NCI-H2171 (cell line): ENCODE data around the gene KCNIP4.

Source experiments
- DNase-seq: peaks from one replicate; lab custom pipeline; 2025; lab: John Stamatoyannopoulos, UW

Gene KCNIP4

DNA sequence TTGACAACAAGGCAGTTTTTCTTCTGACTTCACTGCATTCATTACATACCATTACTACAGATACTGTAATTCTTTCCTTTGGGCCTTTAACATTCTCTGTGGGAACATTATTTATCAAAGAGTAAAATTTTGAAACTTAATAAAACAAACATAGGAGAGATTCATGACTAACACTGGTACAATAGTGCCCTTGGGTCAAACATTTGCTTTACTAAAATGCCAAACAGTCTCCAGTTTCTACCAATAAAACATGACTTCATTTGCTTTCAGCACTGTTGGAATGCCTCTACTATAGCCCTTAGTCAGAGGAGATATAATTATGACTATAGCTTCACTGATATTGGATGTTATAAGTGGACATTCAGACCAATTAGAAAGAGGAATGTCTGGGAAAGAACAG, 766.9 kb downstream of the KCNIP4 start:
- no peak for DNase-seq

DNA sequence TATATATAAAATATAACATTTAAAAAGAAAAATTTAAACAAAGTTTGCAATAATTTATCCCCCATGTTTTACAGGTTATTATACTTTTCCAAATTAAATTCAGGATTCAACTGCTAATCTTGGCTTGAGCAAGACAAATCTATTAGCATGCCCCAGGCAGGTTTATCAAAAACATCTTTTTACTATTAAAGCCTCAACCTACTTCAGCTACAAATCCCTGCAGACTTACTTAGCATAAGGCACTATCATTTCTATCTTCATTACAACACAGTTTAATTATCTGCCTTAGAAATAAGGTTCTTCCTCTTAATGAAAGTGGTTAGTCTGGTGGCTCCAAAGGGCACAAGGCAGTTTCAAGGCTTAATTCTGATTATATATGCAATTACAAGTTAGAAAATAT, 770.7 kb downstream of the KCNIP4 start:
- DNase-seq, result no peak

DNA sequence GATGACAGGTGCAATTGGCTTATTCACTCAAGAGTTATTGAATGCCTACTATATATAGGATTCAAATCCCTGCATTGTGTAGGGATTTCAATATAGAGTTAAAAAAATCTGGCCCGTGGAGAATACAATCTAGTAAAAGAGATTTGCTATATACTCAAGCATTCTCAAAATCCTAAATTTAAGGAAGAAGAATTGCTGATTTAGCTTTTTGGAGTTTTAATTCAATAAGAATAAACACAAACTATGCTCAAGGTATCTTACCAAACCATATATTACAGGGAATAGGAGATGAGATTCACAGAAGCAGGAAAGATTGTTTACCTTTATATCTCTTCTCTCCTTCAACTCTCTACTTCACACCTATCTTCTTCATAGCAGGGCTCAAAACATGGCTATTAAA, 771.5 kb downstream of the KCNIP4 start:
- no peak for DNase-seq

DNA sequence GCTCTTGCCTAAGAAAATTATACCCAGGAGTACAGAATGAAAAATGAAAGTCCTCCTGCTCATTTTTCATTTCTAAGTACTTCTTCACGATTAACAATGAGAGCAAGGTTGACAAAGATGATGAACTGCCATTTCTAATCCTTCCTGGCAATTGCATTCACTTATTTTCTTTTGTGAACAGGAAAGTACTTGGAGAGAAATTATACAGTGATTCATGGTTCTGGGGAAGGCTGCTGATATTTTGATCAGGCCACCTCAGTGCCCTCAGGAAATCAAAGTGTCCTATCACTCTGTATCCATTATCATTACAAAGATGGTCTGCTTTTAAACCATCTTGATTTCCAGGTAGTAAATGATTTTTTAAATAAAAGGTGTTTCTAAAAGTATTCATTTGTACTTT, 780.9 kb downstream of the KCNIP4 start:
- no peak for DNase-seq

DNA sequence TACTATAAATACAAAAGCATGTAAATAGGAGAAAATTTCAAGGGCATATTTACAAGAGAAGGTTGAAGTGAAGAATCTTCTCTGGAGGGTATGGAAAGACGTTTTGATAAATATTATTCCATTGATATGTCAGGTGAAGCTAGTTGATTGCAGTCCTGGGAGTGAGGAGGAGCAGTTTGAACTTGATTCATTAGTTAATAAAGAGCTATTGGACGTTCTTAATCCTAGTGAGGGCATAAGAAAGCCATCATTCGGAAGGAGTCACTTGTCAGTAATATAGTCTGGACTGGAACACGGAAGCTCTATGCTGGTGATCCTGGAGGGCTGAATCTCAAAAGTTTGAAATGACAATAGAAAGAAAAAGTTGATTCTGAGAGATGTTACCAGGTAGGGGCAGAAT, 793.2 kb downstream of the KCNIP4 start:
- DNase-seq, result no peak

DNA sequence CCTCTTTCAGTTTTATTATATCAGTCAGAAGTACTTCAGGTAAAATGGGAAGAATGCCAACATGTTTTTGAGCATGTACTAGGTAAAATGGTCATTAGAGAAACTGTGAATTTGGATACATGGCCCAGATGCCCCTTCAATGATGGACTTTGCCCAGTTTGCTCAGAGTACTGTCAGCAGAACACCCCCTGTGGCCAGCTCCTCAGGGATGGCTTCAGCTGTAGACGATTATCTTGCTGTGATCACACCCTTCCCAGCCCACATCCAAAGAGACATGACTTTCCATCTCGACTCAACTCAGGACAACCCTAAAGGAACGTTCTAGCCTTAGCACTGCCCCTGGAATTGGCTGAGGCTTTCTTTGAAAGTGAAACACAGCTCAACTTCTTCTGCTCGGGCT, 809.2 kb downstream of the KCNIP4 start:
- no peak for DNase-seq

DNA sequence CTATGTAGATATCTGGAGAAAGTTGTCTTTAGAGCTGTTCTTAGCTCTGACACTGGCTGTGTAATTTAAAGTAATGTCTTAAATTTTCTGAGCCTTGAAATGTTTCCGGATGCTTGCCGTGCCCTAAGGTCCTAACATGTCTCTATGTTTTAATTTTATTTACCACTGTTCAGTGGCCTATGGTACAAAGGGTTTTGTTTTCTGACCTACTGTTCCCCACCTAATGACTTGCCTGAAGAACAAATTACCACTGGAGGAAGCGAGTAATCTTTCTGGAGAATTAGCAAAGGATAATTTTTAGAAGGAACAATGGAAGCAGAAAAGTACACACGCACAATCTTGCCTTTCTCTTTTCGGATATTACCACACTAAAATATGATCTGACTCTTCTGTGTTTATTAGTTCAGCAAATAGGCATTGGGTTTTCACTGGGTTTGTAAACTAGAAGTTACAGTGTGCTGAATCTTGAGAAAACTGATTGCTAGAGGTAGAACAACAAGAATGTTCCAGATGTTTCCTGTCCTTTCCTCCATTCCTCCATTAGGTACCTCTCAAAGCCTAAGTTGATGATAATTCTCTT, 812.4 kb downstream of the KCNIP4 start:
- no peak for DNase-seq

DNA sequence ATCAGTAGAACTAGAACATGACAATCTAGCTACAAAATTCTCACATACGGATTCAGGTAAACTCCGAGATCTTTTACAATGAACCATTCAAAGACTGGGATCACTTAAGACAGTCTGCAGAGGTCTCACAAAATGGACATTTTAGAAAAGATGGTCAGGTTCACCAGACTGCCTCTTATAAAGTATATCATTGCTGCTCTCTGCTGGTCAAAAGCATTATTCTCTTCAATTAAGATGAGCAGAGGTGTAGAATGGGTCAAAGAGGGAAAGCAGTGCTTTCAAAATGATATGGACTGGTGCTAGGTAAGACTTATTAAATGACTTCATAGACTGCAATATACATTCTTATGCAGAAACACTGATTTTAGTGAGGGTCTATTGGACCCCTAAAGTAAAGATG, 813.6 kb downstream of the KCNIP4 start:
- DNase-seq, result no peak

DNA sequence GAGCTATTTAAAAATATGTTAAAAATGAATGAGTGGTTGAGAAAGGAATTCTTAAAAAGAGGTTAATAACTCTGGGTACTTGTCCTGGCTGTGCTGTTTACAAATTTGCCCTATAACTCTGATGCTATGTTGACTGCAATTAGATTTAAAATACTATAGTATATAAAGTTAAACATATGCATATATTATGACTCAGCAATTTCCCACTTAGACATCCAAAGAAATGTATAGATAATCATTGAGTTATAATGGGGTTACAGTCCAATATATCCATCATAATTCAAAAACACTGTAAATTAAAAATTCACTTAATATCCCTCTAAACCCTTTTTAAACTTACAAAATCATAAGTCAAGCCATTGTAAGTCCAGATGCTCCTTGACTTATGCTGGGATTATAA, 818.0 kb downstream of the KCNIP4 start:
- no peak for DNase-seq

DNA sequence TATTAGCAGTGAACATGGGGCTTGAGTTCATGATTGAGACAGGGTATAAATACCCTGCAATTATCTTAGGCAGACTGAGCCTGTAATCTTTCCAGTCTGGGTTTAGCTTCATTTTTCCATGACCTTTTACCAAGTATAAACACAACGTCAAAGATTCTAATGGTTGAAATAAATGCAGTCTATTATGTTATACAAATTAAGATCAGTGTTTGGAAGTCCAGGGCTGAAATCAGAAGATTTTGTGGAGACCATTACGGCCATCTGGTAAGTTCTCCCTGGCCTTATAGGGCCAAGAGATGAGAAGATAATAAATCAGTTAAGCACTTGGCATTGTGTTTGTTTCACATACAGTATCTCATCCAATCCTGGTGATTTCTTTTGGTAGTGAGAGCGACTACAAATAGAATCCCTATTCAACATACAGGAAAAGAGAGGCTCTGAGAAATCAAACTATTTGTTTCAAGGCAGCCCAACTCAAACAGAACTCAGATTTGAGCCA, 822.5 kb downstream of the KCNIP4 start:
- DNase-seq, result no peak

DNA sequence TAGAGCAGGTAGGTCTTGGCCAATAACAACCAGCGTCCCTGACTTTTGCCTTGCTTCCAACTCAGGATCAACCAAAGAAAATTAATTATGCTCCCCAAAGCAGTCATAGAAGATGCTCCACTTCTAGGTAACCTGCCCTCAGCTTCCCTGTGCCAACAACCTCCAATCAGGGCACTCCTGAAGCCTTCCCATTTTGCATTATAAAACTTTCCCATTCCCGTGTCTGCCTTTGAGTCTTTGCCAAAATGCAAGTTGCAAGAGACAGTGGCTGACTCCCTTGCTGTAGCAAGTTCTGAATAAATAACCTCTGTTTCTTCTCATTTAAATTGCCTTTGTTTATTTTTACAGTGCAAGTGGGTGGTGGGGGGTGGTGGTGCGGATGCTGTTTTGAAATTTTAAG, 830.3 kb downstream of the KCNIP4 start:
- no peak for DNase-seq

DNA sequence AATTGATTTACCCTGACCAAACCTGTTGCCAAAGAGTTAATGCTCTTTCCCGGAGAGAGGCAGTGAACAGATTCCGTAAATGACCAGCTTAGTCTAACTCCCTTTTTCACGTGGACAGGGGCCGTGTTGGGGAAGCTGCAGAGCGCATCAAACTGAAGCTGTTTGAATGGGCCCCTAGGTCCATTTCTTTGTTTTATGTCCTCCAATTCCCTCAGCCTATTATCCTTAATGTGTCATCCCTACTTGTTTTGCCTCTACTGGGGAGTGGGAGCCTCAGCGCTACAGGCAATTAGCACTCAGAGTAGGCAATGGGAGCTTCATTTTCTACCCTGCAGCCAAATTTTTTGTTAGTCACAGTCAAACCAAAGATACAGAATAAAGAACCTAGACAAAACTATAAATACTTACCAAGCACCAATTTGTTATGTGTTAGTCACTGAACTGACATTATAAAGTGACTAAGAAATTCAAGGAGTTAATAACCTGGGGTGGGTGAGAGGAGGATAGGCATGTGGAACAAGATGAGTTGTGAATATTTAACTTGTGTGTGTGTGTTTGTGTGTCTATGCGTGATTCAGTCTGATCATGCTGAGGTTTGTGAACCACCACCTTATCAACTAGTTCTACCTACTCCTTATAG, 830.9 kb downstream of the KCNIP4 start:
- DNase-seq, result no peak

DNA sequence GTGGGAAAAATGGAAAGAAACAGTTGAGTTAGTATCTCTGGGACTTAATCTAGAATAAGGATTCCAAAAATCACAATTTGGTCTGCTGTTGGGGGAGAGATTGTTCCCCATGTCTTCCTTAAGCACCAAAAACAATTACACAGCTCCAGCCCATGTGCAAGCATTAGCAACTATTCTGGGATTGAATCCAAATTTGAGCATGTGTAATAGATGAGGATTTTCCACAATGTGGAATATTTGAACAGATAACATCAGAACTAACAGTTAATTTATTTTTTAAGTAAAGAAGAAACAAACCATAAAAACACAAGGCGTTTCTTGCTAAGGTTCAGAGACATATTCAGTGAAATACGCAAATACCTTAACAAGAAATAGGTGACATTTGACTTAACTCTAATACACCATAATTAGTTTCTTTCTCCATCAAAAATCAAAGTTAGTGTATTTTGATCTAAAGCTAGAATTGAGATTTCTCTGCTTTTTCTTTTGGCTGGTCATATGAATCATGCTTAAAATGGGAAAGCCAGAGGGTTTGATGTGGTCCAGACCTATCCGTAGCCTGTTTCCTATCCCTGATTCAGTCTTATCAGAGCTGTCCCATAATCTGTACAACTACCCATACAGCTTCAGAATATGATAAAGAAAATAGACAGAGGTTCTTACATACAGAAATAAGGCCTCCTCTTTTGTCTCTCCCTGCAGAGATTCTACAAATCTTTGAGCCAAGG, 834.9 kb downstream of the KCNIP4 start:
- DNase-seq, result no peak

DNA sequence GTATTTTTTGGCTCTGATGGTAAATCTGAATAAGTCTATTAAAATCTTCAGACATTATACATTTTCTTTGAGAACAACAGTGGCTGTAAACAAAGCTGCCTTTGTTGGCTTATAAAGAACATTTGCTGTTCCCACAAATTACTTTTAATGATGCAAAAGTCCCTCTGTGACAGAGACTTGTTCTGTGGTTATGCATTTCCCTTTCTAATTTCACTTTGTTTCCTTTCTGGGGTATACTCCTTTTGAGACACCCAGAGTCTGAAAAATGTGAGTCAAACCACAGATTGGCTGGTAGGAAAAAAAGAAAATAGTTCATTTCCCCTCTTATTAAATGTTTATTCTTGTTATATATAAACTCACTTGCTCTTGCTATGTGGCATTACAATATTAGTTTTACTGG, 845.9 kb downstream of the KCNIP4 start:
- DNase-seq, result no peak

DNA sequence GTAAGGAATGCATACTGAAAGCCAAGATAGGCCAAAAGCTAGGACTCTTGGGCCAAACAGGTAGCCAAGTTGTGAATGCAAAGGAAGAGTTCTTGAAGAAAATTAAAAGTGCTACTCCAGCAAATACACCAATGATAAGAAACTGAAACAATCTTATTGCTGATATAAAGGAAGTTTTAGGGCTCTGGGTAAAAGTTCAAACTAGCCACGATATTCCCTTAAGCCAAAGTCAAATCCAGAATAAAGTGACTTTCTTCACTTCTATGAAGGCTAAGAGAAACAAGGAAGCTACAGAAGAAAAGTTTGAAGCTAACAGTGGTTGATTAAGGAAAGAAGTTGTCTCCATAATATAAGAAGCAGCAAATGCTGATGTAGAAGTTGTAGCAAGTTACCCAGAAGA, 850.7 kb downstream of the KCNIP4 start:
- DNase-seq, result no peak

DNA sequence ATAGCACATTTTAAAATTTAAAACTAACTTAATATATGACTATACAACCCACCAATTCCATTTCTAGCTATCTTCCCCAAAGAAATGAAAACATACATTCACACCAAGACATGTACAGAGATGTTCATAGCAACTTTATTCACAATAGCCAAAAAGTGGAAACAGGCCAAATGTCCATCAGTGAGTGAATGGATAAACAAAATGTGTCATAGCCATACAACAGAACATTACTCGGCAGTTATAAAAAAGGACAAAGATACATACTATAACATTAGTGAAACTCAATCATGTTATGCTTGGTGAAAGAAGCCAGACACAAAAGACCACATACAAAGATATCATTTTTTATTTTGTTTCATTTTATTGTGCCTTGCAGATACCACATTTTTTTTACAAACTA, 851.5 kb downstream of the KCNIP4 start:
- DNase-seq, result no peak

DNA sequence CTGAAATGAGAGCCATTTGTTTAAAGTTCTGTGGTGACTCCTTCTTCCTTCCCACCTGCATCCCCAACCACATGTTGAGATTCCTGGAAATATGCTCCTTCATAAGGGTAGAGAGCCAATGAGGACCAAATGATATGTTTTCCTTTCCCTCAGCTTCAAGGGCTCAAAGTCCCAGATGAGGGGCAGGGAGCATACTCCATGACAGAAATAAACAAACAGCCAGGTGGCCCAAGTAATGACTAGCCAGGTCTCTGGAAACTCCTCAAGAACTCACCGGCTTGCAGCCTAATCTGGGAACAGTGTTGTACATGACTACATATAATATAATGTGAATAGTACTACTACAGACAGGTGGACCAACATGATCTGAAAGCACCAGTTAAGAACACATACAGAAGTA, 856.0 kb downstream of the KCNIP4 start:
- DNase-seq, result no peak

DNA sequence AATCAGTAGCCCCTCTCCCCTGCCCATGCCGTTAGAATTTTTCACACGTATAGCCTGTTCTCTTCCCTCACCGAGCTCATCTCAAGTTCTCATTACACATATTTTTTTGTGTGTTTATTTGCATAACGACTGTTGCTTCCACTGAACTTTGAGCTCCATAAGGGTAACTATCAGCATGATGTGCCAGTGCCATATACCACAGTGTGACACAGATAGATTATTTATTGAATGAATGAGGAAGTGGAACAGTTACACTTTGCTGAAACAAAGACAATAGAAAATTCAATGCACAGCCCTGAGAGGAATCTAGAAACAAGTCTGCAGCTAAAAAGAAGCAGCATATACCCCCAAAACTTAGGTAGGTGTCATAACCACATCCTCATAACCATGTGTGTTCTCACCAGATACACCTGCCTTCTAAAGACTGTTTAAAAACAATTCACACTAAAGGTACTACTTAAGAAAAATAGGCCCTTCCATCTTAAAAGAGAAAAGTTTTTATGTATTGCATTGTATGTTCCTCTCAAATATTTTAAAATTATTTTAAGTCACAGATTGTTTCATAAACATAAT, 858.4 kb downstream of the KCNIP4 start:
- DNase-seq, result no peak

DNA sequence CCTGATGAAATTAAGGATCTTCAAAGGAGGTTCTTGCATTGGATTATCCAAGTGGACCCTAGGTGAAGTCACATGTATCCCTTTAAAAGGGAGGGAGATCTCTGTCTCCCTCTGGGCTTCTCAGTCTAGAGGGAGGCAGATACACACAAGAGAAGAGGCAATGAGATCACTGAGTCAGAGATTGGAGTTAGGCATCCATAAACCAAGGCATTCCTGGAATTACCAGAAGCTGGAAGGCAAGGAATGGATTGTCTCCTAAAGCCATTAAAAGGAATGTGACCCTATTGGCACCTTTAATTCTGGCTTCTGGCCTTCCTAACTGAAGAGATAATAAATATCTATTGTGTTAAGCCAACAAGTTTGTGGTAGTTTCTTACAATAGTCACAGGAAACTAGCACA, 865.2 kb downstream of the KCNIP4 start:
- no peak for DNase-seq

DNA sequence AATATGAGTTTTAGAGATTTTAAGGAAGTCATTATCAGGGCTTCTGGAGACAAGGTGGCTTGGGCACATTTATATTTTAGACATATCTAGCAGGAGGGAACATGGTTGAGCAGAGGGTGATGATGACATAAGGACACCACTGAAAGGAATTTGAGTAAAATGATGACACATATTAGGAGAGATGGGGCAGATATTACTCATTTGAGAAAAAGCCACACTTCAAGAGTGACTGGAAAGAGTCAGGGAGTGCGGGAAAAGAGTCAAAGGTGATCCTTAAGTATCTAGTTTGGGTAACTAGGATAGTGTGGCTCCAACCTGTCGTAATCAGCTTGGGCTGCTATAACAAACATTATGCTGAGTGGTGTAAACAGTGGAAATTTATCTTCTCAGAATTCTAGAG, 870.6 kb downstream of the KCNIP4 start:
- no peak for DNase-seq

DNA sequence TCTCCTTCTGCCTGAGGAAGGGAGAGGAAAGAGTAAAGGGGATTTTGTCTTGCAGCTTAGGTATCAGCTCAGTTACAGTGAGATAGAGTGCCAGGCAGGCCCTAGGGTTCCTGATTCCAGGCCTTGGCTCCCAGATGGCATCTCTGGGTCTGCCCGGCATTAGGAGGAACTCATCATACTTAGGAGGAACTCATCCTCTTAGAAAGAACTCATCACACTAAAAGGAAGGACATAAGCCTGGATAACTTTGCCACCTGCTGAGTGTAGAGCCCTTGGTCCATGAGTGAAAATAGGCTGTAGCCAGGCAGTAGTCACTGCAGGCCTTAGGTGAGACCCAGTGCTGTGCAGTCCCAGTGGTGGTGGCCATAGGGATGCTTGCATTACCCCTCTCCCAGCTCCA, 881.2 kb downstream of the KCNIP4 start:
- no peak for DNase-seq

DNA sequence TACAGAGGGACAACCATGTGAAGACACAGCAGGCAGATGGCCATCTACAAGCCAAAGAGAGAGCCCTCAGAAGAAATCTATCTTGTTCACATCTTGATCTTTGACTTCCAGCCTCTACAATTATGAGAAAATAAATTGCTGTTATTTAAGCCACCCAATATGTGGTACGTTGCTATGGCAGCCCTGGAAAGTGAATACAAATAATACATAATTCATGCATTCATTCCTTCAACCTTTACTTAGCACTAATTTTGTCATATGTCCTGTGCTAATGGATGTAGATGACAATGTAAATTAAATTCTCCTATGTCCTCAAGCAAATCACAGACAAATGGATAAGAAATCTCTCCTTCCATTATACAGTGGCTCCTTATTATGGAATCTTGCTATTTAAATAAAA, 886.7 kb downstream of the KCNIP4 start:
- no peak for DNase-seq

DNA sequence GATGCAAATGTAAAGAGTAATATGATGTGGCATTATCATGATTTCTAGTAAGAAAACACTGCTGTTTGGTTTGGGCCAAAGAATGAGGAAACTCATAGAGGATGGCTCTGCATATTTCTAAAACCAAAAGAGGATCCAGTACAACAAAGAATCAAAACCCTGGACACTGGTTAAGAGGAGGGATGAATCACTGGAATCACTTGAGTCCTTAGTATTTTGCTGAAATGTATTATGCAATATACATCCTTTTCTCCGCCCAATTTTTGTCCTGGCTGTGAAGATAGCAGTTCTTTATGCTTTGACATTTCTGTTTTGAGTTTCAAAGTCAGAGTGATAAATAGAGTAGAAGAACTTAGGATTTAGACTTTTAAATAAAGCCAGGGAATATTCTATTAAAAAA, 902.4 kb downstream of the KCNIP4 start:
- no peak for DNase-seq
